ENCODE data around the gene PLA2G4B.

The PLA2G4B gene

DNA sequence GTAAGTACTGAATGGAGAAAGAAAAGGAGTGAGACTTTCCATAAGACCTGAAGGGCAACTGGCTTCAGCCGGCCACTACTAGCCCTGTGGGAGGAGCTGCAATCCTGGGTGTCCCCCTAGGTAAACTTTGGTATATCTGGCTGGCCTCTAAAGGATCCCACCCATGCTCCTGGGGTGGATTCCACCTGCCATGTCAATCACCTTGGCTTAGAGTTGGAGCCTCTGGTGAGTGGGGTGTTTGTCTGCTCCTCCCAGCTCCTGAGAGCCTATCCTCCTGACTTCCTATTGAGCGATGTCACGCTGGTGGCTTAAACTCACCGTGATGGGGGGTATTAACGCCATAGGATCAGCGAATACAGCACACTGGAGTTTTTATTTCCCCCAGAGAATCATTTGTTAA lies 52.6 kb downstream of the PLA2G4B start:
- DNase-seq = no peak

- peak; percentile 78 for DNase-seq
Observed at GRCh38 chr15:41891946-41892345, 53.3 kb downstream of the PLA2G4B start.

- no peak for DNase-seq
Observed at GRCh38 chr15:41892621-41893421, 54.2 kb downstream of the PLA2G4B start.

DNA sequence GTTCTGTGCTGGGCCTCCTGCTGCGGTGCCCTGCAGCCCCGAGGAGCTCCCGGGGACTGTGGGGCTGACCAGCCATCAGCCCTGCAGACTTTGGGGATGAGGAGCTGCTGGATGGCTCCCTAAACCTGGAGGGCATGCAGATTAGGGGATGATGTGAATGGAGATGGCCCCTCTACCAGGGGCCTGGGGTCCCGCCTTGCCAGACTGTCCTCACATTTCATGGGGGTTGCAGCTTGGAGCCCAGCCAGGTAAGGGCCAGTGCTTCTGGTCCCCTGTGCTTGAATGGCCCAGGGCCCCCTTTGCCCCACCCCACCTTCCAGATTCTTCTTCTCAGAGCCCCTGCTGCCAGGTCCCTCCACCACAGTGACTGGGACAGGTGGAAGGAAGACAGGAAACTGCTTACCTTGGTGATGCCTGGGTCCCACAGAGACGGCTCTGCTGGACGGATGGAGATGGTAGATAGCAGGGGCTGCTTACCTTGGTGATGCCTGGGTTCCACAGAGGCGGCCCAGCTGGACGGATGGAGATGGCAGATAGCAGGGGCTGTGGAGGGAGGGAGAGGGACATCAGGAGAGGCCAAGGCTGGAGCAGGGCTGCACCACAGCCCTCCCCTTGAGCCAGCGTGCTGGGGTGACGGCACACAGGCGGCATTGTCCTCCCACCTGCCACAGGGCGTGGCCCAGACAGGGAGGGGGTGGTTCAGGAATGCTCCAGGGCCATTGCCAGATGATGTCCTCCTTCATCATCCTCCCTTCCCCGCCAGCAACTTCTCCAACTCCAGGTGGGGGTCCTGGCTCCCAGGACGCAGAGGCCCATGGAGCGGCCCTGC lies 55.0 kb downstream of the PLA2G4B start, which contains the start of gene SPTBN5:
Gene SPTBN5 (minus strand): TSS at position 632 of the 829 bp plus-strand sequence. CDS start 556 bp downstream, at position 76.
- DNase-seq = no peak

DNA sequence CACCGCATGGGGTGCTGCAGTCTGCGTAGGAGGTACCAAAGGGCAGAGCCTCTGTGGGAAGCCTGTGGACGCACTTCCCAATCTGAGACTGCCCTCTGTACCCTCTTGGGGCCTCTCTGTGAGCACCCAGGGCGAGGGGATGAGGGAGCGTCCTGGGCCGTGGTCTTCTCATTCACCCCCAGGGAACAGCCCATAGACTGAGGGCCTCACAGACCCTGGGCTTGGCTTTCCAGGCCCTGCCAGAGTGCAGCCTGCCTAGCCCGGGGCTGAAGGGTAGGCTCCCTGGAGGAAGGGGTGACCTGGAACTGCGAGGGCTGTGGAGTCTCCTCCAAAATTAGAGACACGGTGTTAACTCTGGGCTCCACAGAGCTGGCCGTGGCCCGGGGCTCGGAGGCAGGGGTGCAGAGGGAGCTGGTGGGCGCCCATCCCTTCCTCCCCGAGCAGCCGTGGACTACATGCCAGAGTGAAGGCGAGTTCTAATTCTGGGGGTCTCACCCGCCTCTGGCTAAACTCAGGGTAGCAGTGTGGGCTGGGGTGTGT lies 55.7 kb downstream of the PLA2G4B start:
- no peak for DNase-seq

DNA sequence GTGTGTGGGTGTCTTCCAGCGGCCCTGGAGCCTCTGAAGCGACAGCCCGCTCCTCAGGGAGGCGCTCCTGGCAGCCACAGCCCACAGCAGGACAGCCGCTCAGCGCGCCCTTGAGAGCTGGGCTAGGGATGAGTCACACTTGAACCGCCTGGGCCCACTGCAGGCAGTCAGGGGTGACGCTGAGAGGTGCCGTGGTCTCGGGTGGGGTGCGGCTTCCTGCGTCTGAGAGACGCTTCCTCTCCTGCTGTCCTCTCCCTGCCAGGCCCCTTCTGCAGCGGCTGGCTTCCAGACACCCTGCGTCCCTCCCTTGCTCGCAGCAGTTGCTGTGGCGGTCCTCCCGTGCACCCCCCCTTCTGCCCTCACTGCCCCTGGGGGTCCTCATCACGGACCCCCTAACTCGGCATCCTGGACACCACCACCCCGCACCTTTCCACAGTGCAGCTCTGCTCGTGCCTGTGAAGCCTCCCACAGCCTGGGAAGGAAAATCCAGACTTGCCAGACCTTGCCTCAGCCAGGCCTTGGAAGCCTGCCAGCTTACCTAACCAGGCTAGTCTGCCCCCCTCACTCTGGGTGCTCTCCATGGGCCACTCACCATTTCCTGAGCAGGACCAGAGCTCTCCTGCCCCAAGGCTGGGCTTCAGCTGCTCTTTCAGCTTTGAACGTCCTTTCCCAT lies 56.3 kb downstream of the PLA2G4B start:
- peak; percentile 45 for DNase-seq

DNA sequence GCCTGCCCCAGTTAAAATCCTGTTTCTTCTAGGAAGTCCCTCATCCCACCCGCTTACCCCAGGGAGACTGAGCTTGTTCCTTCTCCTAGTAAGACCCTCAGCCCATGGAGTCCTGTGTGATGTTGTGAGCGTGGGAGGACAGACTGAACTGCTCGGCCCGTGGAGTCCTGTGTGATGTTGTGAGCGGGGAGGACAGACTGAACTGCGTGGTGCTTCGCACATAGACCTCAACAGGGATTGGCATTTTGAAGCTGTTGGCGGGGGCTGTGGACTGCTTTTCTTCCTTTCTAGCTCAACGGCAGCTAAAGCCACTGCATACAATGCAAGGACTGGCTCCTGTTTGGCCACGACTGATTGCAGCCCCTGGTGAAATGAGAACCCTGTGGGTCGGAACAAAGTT lies 56.8 kb downstream of the PLA2G4B start:
- DNase-seq = no peak

DNA sequence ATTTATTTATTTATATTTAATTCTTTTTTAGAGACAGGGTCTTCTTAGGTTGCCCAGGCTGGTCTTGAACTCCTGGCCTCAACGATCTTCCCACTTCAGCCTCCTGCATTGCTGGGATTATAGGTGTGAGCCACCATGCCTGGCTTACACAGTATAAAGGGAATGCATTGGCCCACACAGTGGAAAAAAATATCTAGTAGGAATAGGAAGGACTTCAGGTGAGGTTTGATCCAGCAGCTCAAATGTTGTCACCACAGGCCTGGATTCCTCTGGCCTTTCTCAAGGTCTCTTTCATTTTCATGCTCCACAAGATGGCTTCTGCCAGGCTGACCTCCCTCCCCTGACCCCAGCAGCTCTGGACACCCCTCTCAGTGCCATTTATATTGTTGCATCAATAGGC lies 57.3 kb downstream of the PLA2G4B start:
- DNase-seq = no peak

- no peak for DNase-seq
Observed at GRCh38 chr15:41896566-41896965, 57.9 kb downstream of the PLA2G4B start.

GRCh38 chr15:41897363-41897799 lies 58.7 kb downstream of the PLA2G4B start:
- DNase-seq = no peak

Data from NCI-H1105 (cell line).